HepG2 (cell line): ENCODE results near the gene SPRED2. TPM values are rescaled to one million over a fixed set of nuclear protein-coding genes. Genes with fewer than 3 reads are reported as not detected.
A peak's percentile ranks its signal among the peaks of the same experiment; 100 is the strongest.

ENCODE experiments used
- ARNTL ChIP-seq: sonication (generic); formaldehyde crosslinking; IDR thresholded peaks from 2 replicates; pipeline ENCODE4 v1.4.0; 2020; ENCODE audit warnings: mild to moderate bottlenecking, missing genetic modification reagents
- ATF4 ChIP-seq, 2 experiments: fragments of 450-650 bp in 1 of 2; sonication (generic) in 1 of 2; formaldehyde crosslinking; IDR thresholded peaks; 2 replicates each; pipeline versions ENCODE4 v1.5.0 to v1.8.0; 2020 to 2022; ENCODE audit warnings: mild to moderate bottlenecking in 1 of 2, missing genetic modification reagents in 1 of 2
- CHD4 ChIP-seq: fragments of 200-600 bp; sonication (generic); IDR thresholded peaks from 2 replicates; pipeline ENCODE4 v1.7.0; 2017; ENCODE audit warnings: mild to moderate bottlenecking, low read length, borderline replicate concordance
- FOSL2 ChIP-seq: sonication (generic); formaldehyde crosslinking; IDR thresholded peaks from 2 replicates; pipeline ENCODE4 v1.4.0; 2020; ENCODE audit warnings: missing genetic modification reagents
- GATAD2A ChIP-seq: IDR thresholded peaks from 2 replicates; pipeline ENCODE4 v1.6.1; 2016
- JARID2 ChIP-seq: sonication (generic); formaldehyde crosslinking; IDR thresholded peaks from 2 replicates; pipeline ENCODE4 v1.8.1; 2023; ENCODE audit warnings: missing genetic modification reagents, inconsistent platforms; ENCODE audit not compliant: insufficient replicate concordance
- KMT2B ChIP-seq: IDR thresholded peaks from 2 replicates; pipeline ENCODE4 v1.6.1; 2016; ENCODE audit warnings: missing genetic modification reagents, missing compliant biosample characterization
- PPARG ChIP-seq: conservative IDR thresholded peaks from 2 replicates; pipeline ENCODE4 v1.6.1; 2016; ENCODE audit warnings: missing biosample characterization, missing genetic modification reagents
- SALL1 ChIP-seq: sonication (generic); formaldehyde crosslinking; IDR thresholded peaks from 2 replicates; pipeline ENCODE4 v1.8.0; 2022; ENCODE audit warnings: mild to moderate bottlenecking, missing genetic modification reagents
- SMAD3 ChIP-seq: sonication (generic); formaldehyde crosslinking; IDR thresholded peaks from 2 replicates; pipeline ENCODE4 v1.4.0; 2020; ENCODE audit warnings: missing genetic modification reagents
- SOX13 ChIP-seq, 3 experiments: fragments of 450-650 bp in 1 of 3; sonication (generic) in 1 of 3; formaldehyde crosslinking in 1 of 3; IDR thresholded peaks in 2 of 3; conservative IDR thresholded peaks in 1 of 3; 2 replicates each; pipeline versions ENCODE4 v1.5.0 to v1.6.1; 2016 to 2020; ENCODE audit warnings: antibody characterized with exemption in 1 of 3, mild to moderate bottlenecking in 1 of 3, missing compliant biosample characterization in 1 of 3, missing genetic modification reagents in 1 of 3, moderate library complexity in 1 of 3
- TEAD3 ChIP-seq: optimal IDR thresholded peaks from 2 replicates; pipeline ENCODE3; 2016; ENCODE audit warnings: borderline replicate concordance
- ZNF260 ChIP-seq: sonication (generic); formaldehyde crosslinking; IDR thresholded peaks from 2 replicates; pipeline ENCODE4 v1.4.0; 2020; ENCODE audit warnings: missing genetic modification reagents, low read depth, mild to moderate bottlenecking, borderline replicate concordance
- ZNF318 ChIP-seq: sonication (generic); formaldehyde crosslinking; IDR thresholded peaks from 2 replicates; pipeline ENCODE4 v1.4.0; 2020; ENCODE audit warnings: mild to moderate bottlenecking, missing genetic modification reagents
- polyA plus RNA-seq, 8 experiments: library from polyadenylated mRNA; depleted of rRNA in 3 of 8; stranded (reverse) in 7 of 8; unstranded in 1 of 8; fragments of >200 nt; fragmentation: Illumina TruSeq in 4 of 8; extraction: Trizol in 4 of 8; gene quantifications; 2 replicates each; pipeline versions ENCODE4 v1.2.1 to v1.2.3, GENCODE V29; 2011 to 2016; ENCODE audit warnings: low read depth in 4 of 8, missing spikeins in 1 of 8, mixed read lengths in 1 of 8; ENCODE audit not compliant: insufficient read depth in 1 of 8
- total RNA-seq, 5 experiments: library from RNA; depleted of rRNA; stranded (reverse); fragments of >200 nt; fragmentation: Illumina TruSeq; extraction: Trizol; gene quantifications; 2 replicates each; pipeline ENCODE4 v1.2.3, GENCODE V29; 2016; ENCODE audit warnings: low read depth in 1 of 5
- TF ChIP-seq, protein P1 (sequence below): sonication (generic); formaldehyde crosslinking; IDR thresholded peaks from 2 replicates; pipeline ENCODE4 v1.4.0; 2020; ENCODE audit warnings: missing genetic modification reagents, borderline replicate concordance
- TF ChIP-seq, protein P2 (sequence below): sonication (generic); formaldehyde crosslinking; IDR thresholded peaks from 2 replicates; pipeline ENCODE4 v1.8.1; 2023; ENCODE audit warnings: mild to moderate bottlenecking, missing genetic modification reagents

Gene SPRED2
- total and polyA plus RNA-seq, 2 of the 13 experiments (the other 11 are each of a cell fraction or from before 2014, with no cell fraction given): 13.0 to 37.0 TPM

DNA sequence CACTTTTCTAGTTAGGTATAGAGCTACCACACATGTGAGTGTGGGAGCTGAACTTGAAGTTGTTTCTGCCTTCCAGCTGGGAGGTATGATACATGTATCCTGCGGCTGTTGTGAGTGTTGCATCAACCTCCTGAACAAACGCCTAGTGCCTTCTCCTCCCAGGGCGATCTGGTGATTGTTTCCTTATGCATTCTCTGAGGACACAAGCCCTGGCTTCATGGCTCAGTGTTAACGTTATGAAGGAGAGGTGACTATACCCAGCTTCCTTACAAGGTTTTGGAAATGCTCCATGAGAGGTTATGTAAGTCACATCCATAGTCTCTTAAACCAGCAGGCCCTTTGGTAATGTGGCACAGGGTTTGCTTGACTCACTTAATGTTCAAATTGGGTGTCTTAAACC is 64.9 kb downstream of the SPRED2 start (continued):
- TF ChIP-seq KMT2B (no peak), ZNF318 (CRISPR knock-in tag) (no peak), FOSL2 (peak; percentile 67), SOX13 (IDR thresholded peaks at IDR 0.05) (no peak), SOX13 (CRISPR knock-in tag; conservative IDR thresholded peaks at IDR 0.05 in 1 of 2, IDR thresholded peaks at IDR 0.05 in 1 of 2) (peak in 1 of 2 experiments; percentile 28; a peak in 1 of 4 replicates), SMAD3 (CRISPR knock-in tag) (no peak), GATAD2A (peak; percentile 71), ARNTL (CRISPR knock-in tag) (no peak), JARID2 (CRISPR knock-in tag) (no peak), CHD4 (no peak), TEAD3 (CRISPR knock-in tag) (peak; percentile 27), SALL1 (CRISPR knock-in tag) (peak; percentile 45), ATF4 (CRISPR knock-in tag; IDR thresholded peaks at IDR 0.05) (peak in 1 of 2 experiments; percentile 94; a peak in 2 of 4 replicates), PPARG (CRISPR knock-in tag) (no peak), ZNF260 (no peak)
- TF ChIP-seq, protein P1, sequence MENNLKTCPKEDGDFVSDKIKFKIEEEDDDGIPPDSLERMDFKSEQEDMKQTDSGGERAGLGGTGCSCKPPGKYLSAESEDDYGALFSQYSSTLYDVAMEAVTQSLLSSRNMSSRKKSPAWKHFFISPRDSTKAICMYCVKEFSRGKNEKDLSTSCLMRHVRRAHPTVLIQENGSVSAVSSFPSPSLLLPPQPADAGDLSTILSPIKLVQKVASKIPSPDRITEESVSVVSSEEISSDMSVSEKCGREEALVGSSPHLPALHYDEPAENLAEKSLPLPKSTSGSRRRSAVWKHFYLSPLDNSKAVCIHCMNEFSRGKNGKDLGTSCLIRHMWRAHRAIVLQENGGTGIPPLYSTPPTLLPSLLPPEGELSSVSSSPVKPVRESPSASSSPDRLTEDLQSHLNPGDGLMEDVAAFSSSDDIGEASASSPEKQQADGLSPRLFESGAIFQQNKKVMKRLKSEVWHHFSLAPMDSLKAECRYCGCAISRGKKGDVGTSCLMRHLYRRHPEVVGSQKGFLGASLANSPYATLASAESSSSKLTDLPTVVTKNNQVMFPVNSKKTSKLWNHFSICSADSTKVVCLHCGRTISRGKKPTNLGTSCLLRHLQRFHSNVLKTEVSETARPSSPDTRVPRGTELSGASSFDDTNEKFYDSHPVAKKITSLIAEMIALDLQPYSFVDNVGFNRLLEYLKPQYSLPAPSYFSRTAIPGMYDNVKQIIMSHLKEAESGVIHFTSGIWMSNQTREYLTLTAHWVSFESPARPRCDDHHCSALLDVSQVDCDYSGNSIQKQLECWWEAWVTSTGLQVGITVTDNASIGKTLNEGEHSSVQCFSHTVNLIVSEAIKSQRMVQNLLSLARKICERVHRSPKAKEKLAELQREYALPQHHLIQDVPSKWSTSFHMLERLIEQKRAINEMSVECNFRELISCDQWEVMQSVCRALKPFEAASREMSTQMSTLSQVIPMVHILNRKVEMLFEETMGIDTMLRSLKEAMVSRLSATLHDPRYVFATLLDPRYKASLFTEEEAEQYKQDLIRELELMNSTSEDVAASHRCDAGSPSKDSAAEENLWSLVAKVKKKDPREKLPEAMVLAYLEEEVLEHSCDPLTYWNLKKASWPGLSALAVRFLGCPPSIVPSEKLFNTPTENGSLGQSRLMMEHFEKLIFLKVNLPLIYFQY (CRISPR knock-in tag): no peak
- TF ChIP-seq, protein P2, sequence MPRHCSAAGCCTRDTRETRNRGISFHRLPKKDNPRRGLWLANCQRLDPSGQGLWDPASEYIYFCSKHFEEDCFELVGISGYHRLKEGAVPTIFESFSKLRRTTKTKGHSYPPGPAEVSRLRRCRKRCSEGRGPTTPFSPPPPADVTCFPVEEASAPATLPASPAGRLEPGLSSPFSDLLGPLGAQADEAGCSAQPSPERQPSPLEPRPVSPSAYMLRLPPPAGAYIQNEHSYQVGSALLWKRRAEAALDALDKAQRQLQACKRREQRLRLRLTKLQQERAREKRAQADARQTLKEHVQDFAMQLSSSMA (CRISPR knock-in tag): no peak
